HG03521 (cell line): ENCODE results near the gene UBE2K.
"Not testable (repeated sequence)": the region's sequence is repeated elsewhere in the genome, so short reads cannot be mapped to it uniquely, and the experiment has no call there.

Source experiments
- ATAC-seq: cut with Tn5 transposase; IDR thresholded peaks from one replicate; pipeline ENCODE4 v1.9.1; 2021; ENCODE audit warnings: mild to moderate bottlenecking, moderate library complexity; ENCODE audit not compliant: unreplicated experiment

UBE2K gene

DNA sequence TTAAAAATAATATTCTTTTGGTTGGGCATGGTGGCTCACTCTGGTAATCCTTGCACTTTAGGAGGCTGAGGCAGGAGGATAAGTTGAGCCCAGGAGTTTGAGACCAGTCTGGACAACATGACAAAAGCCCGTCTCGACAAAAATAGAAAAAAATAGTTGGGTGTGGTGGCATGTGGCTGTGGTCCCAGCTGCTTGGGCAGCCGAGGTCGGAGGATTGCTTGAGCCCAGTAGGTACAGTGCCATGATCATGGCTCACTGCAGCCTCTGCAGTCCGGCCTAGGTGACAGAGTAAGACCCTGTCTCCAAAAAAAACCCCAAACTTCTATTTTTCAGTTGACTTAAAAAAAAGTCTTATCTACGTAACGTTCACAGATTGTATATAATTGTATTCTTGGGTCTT lies 23.9 kb downstream of the UBE2K start:
- no peak for ATAC-seq

DNA sequence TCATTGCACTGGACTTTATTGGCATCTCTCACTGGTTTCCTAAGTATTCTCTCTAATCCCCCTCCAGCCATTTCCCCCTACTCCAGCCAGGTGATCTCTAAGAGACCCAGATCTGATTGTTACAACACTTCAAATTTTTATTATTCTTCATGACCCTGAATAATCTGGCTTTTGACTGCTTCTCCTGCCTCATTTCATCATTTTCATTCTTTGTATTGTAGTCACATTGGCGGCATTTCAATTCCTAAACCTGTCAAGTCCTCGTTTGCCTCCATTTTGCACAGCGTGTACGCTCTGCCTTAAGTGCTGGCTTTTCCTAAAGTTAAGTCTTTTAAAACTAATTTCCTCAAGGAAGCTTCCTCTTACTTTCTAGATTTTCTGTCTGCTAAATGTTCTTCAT lies 31.6 kb downstream of the UBE2K start:
- no peak for ATAC-seq

DNA sequence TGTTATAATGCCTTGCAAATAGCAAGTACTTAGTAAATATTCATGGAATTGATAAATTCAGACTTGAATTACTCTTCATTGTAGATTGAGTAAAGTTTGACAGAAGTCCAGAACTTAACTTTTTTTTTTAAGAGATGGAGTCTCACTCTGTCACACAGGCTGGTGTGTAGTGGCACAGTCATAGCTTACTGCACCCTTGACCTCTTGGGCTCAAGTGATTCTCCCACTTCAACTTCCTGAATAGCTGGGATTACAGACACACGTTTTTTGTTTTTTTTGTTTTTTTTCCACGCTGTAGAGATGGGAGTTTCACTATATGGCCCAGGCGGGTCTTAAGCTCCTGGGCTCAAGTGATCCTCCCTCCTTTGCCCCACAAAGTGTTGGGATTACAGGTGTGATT lies 32.1 kb downstream of the UBE2K start:
- ATAC-seq: no peak

DNA sequence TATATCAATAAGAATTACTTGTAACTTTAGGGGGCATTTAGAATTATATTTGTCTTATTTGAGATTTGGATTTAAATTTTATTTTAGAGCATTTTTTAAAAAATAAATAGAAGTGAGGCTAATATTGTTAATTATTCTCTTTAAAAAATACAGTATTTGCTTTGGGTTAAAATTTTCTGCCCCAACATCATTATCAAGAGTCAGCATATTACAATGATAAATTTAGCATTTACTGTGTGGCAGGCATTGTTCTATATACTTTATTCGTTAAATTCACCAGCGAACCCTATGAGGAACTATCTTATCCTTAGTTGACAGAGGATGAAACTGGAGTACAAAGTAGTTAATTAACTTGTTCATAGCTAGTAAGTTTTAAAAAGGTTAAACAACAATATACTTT lies 34.0 kb downstream of the UBE2K start:
- no peak for ATAC-seq

DNA sequence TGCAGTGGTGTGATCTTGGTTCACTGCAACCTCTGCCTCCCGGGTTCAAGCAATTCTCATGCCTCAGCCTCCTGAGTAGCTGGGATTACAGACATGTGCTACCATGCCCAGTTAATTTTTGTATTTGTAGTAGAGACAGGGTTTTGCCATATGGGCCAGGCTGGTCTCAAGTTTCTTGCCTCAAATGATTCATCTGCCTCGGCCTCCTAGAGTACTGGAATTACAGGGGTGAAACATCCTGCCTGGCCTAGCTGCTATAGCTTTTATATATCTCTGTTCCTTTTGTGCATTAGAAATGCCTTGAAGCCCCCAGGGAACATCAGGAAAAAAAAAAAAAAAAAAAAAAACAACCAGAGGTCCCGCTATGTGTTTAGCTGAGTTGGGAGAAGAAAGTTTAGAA lies 34.8 kb downstream of the UBE2K start:
- no peak for ATAC-seq

DNA sequence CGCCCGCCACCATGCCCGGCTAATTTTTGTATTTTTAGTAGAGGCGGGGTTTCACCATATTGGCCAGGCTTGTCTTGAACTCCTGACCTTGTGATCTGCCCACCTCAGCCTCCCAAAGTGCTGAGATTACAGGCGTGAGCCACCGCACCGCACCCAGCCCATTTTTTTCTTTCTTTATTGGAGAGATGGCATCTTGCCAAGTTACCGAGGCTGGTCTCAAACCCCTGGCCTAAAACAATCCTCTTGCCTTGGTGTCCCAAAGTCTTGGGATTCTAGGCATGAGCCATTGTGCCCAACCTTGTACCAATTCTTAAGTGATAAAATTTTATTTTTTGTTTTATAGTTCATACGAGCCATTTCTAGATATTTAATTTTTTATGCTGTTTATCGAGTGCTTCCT lies 41.7 kb downstream of the UBE2K start:
- ATAC-seq: not testable (repeated sequence)

DNA sequence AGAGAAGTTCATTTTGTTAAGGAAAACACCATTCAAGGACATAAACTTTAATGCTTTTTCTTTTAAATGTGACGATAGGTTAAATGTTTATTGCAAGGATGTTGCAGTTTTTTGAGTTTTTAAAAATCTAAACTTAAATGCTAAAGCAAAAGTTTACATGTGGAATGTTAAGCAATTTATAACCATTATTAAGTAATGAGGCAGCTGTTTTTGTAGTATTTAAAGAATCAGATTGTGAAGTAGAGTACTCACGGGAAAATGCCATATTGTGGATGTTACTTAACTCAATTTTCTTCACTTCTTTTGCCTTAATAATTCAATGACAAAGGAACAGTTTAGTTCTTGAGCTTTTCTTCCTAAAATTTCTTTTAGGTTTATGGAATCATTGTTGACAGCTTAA lies 43.5 kb downstream of the UBE2K start:
- no peak for ATAC-seq

DNA sequence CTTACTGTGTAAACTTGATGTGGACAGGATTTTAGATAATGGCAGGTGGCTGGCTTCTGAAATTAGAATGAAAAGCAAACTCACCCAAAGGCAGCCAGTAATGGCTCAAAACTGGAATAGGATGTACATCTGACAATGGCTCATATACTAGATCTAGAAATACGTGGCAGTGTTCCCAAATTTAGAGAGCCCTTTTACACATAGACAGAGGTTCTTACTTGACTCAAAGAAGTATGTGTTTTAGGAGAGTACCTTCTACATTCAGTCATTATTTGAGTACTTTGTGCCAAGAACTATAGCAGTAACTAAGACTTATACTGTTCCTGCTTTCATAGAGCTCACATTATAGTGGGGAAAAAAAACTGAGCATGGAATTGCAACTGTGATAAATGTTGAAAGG lies 48.0 kb downstream of the UBE2K start:
- ATAC-seq: no peak

DNA sequence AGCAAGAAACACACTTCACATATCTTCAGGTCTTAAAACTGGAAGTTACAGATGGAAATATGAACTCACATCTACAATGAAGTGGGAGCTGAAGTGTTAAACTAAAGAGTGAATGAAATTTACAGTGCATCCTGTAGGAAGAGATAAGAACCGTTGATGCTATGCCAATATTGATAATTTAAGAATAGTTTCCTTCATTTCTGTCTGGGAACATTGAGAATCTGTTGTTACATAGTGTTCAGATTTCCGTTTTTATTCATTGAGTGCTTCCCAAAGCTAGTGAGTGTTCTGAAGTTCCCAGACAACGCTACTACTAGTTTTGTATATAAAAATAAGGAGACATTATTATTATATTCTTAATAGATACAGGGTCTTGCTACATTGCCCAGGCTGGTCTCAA lies 52.3 kb downstream of the UBE2K start:
- ATAC-seq: no peak

DNA sequence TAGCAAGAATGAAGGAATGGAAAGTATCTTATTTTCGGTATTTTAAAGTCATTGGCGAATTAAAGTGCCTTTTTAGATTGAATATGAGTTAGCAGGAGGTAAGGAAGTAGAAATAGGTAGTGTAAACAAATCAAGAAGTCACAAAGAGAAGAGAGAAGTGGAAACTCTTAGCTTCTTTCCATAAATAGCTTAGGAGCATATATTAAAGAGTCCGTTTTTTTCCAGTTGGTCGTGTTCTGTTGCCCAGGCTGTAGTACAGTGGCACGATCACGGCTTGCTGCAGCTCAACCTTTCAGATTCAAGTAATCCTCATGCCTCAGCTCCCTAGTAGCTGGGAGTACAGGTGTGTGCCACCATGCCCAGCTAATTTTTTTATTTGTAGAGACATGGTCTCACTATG lies 56.4 kb downstream of the UBE2K start:
- ATAC-seq: no peak

DNA sequence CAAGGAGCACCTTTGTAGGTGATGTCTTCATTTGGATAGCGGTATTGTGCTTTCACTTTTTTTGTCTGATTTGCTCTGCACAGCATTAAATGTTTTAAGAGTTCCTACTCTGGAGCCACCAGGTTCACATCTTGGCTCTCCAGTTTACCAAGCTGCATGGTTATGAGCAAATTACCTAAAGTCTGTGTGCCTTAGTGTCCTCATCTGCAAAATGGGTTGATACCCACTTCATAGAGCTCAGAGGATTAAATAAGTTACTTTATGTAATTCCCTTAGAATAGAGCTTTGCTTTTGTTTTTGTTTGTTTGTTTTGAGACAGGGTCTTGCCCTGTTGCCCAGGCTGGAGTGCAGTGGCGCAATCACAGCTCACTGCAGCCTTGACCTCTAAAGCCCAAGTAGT lies 58.2 kb downstream of the UBE2K start:
- ATAC-seq: no peak

DNA sequence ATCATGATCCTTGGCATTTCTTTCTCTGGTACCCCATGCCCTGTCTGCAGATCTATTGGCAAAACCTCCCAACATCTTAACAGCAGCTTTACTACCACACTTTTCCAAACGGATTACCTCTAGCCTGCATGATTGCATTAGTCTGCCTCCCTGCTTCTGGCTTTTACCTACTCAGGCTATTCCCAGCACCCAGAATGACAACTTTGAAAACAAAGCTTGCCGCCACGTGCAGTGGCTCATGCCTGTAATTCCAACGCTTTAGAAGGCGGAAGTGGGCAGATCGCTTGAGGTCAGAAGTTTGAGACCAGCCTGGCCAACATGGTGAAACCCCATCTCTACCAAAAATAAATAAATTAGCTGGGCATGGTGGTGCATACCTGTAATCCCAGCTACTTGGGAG lies 60.2 kb downstream of the UBE2K start:
- no peak for ATAC-seq

DNA sequence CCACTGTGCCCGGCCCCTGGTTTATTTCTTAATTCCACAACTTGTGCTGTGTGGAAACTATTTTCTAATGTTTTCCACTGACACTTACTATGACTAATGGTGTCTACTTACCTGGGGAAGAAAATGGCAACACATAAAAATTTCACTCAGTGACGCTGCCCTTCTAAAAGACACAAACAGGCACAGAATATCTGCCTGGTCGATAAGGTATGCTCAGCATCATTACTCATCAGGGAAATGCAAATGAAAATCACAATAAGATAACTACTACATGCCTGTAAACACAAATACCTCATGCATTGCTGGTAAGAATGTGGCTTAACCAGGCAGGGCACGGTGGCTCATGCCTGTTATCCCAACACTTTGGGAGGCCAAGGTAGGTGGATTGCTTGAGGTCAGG lies 61.6 kb downstream of the UBE2K start:
- no peak for ATAC-seq

DNA sequence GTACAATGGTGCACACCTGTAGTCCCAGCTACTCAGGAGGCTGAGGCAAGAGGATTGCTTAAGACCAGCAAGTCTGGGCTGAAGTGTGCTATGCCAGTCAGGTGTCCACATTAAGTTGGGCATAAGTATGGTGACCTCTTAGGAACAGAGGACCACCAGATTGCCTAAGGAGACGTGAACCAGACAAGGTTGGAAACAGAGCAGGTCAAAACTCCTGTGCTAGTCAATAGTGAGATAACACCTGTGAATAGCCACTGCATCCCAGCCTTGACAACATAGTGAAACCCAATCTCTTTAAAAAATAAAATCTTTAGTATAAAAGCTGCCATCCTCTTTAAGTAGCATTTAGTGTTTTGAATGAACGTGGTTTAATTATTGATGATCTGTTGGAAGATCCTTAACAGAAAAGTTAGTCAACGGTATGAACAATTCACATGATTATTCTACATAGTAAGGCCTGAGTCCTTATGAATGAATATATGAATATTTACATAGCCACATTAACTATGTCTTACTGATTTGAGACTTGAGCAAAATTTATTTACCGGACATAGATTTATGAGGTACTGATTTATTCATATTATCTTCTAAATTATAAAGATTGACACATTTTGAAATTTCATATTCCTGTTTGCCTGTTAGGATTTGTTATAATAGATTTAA lies 63.2 kb downstream of the UBE2K start:
- ATAC-seq: no peak

DNA sequence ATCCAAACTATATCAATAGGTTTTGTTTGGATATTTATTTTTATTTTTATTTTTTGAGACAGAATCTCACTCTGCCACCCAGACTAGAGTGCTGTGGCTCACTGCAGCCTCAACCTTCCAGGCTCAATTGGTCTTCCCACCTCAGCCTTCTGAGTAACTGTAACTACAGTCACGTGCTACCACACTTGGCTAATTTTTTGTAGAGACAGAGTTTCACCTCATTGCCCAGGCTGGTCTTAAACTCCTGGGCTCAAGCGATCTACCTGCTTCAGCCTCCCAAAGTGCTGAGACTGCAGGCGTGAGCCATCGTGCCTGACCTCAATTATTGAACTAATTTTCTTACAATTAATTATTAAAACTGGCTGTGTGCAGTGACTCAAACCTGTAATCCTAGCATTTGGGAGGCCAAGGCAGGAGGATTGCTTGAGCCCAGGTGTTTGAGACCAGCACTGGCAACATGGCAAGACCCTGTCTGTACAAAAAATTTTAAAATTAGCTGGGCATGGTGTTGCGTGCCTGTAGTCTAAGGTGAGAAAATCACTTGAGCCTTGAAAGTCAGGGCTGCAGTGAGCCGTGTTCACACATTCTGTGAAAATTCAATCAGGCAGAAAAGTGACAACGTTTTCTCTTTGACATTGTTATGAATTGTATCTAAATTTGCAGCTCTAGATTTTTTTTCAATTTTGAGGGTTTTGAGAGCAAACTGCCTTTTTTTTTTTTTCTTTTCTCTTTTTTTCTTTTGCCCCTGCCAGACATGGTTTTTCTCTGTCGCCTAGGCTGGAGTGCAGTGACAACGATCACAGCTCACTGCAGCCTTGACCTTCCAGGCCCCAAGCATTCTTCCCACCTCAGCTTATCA lies 66.0 kb downstream of the UBE2K start:
- ATAC-seq: peak; percentile 51

DNA sequence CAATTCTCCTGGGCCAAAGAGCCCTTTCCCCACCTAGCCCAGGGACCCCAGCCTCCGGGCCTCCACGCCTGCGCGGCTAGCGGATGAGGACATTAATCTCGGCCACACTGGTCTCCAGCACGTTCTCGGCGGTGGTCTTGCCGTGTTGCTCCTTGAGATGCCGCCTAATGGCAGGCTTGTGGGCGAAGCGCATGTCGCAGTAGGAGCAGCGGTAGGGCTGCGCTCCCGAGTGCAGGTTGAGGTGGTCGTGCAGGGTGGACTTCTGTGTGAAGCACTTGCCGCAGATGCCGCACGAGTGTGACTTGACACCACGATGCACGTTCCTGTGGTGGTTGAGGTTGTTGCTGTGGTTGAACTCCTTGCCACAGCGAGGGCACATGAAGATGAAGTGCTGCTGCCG lies 72.1 kb downstream of the UBE2K start:
- ATAC-seq: no peak

DNA sequence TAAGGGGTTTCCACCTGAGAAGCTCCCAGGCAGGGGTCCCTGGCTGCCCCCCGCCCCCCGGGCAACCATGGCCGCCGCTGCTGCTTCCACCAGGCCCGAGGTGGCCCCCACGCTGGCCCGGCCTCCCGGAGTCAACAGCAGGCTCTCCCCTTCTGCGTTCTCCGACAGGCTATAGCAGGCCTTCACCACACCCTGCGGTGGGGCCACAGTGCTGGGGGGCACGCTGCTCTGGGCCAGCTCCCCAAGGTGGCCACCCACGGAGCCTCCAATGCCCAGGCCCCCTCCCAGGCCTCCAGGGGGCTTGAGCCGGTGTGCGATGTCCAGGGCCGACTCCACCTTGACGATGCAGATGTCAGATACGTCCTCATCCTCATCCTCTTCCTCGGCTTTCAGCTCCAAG lies 72.5 kb downstream of the UBE2K start:
- no peak for ATAC-seq

DNA sequence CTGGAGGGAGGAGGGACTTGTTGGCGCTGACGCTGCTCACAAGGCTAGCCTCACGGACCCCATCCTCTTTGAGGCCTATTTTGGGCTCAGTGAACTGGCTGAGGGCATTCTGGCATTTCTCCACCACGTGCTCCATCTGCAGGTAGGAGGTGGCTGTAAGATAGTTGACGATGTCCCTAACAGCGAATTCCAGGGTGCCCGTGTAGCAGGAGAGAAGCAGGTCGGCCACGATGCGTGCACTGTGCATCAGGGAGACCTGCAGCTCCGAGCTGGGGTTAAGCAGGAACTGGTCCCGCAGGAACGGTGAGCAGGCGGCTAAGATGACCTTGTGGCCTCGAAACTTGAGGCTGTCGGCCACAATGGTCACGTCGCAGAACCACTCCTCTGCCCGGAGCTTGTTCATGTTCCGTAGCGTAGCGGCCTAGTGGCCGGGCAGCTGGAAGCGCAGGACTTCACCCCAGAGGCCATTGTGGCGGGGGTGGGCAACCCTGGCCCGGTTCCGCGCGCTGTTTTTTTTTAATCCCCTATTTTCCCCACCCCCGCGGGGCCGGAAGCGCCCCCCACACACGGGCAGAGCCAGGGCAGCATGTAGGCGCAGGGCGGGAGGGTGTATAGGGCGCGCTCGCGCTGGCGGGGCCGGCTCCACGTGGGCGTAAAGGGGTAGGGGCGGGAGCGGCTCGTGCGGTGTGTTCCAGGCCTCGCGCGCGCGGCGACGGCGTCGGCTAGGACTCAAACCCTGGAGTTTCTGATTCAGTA lies 73.2 kb downstream of the UBE2K start:
- ATAC-seq: no peak

DNA sequence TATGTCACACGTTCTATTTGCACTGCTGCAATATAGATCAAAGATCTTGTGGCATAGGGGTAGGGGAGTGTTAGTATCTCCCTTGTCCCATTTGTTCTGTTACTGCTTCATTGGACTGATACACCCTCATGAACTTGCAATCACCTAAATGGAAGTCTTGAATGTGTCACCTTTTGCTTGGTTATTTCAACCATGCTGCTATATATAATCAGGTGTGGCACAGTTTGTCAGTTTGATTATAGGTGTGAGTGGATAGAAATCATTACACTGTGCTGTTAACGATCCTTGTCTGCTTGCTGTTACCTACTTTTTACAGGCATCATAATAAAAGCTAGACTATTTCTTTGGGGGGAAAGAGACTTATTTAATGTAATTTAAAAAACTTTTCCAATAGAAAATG lies 84.1 kb downstream of the UBE2K start:
- ATAC-seq: not testable (repeated sequence)

DNA sequence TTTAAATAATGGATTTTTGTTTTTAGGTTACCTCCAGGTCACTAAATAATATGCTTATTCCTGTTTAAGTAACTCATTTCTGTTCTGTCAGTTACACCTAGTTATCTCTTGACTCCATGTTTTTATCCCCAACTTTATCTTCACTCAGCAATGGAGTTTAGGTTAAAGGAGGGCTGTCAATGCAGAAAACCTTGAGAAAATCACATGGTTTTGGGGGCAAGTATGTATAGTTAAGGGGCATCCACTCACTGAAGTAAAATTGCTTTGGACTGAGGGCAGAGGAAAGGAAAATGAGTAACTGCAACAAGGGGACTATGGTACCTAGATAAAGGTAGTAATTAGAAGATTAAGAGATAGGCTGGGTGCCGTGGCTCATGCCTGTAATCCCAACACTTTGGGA lies 87.1 kb downstream of the UBE2K start:
- ATAC-seq: no peak

DNA sequence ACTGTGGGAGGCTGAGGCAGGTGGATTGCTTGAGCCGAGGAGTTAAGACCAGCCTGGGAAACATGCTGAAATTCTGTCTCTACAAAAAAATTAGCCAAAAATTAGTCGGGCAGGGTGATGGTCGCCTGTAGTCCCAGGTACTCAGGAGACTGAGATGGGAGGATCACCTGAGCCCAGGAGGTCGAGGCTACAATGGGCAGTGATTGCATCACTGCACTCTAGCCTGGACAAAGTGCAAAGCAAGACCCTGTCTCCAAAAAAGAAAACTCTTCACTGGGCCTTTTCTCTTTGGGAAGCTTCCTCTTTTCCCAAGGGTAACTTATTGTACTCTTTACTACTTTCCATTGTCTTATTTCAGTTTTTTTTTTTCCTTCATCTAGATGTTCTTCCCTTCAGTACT lies 88.9 kb downstream of the UBE2K start:
- ATAC-seq: no peak

DNA sequence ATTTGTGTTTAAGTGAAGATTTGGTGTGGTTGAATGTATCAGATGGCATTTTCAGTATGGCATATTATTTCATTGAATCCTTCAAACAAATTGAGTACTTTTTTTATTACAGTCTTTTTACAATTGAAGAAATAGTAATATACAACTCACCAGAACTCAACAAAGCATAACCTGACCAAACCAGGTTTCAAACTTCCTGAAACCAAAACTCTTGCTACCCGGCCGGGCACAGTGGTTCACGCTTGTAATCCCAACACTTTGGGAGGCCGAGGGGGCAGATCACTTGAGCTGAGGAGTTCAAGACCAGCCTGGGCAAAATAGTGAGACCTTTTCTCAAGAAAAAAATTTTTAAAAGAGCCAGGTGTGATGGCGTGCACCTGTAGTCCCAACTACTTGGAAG lies 94.2 kb downstream of the UBE2K start:
- no peak for ATAC-seq
